ENCODE measurements around the gene MGAT4D.
"Not testable (repeated sequence)": the region's sequence is repeated elsewhere in the genome, so short reads cannot be mapped to it uniquely, and the experiment has no call there.

Gene MGAT4D

DNA sequence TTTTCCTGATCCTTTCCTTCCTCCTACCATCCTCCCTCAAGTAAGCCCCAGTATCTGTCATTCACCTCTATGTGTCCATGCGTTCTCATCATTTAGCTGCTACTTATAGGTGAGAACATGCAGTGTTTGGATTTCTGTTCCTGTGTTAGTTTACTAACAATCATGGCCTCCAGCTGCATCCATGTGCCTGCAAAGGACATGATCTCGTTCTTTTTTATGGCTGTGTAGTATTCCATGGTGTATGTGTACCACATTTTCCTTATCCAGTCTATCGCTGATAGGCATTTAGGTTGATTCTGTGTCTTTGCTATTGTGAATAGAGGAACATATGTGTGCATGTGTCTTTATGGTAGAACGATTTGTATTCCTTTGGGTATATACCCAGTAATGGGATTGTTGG lies 53.7 kb downstream of the MGAT4D start:
- not testable (repeated sequence) for FAIRE-seq; DNase-seq (ENCODE audit: insufficient read length, low spot score)

- no peak for FAIRE-seq
- no peak for DNase-seq (ENCODE audit: insufficient read length, low spot score)
These were observed 58.4 kb downstream of the MGAT4D start for GRCh38 chr4:140439644-140440142.

GRCh38 chr4:140427919-140428471 lies 70.1 kb downstream of the MGAT4D start:
- FAIRE-seq = no peak
- DNase-seq (ENCODE audit: insufficient read length, low spot score) = no peak

DNA sequence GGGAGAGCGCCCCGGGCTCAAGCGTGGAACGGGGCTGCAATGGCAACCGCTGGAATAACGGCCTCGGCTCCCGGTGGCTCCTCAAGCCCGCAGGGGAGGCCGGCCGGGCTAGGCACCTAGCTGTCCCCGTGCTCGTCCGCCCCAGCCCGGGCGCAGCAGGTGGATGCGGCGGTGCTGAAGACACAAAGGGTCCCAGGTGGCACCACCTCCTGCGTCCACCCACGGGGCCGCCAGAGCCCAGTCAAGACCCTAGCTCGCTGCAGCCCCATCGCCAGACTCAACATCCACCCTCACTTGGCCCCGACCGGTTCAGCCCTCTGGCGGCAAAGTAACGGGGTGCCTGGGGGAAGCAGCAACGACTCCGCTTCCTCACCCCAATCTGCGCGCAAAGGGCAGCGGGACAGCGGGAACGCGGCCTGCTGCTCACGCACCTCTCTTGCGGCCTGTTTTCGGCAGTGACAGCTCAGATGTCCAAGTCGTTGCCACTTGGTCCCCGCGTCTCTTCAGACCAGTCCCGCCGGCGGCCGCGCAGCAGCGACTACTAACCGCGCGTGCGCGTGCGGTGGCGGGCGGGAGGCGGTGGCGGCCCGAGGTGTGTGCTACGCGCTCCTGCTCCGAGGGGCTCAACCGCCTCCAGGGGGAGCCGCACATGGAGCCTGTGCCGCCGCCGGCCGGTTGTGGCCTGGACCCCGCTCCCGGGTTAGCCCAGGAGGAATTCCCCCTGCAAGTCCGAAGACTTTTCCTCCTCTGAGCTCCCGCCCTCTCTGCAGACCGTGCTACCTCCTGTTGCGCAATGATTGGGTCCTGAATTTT lies 70.8 kb downstream of the MGAT4D start, which contains the start of gene CLGN:
TSS of gene CLGN (minus strand) at position 543 of the 813 bp plus-strand sequence. CDS start 14,570 bp downstream, outside the sequence.
- FAIRE-seq = no peak

DNA sequence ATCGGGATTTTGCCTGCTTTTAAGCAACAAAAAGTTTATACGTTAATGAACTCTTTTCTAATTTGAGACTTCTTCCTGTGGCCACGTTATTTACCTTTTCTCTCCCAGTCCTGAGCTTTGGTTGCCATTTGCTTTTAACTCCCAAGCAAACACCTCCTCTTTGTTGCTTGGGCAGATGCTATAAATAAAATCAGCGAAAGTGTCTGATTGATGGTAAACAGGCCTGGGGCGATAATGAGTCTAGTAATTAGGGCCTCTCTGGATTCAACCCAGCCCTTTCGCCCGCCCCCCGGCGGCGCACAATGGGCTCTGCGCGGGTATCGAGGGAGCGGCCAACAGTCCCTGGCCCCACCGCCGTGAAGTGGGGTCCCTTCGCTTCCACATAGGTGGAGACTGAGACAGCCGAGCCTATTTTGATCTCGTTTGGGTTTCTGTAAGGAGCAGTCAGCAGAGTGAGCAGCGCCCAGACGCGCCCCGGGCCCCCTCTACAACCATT lies 71.4 kb downstream of the MGAT4D start:
- no peak for FAIRE-seq
- DNase-seq (ENCODE audit: insufficient read length, low spot score) = no peak

More for the DNA sequence above, 70.8 kb downstream of the MGAT4D start, which contains the start of gene CLGN:
- peak; percentile 38 for DNase-seq (ENCODE audit: insufficient read length, low spot score)

- DNase-seq (ENCODE audit: insufficient read length, low spot score) (no peak), FAIRE-seq (no peak)
These were observed 75.0 kb downstream of the MGAT4D start for GRCh38 chr4:140423106-140423505.

GRCh38 chr4:140413130-140413969 lies 84.7 kb downstream of the MGAT4D start:
- FAIRE-seq; DNase-seq (ENCODE audit: insufficient read length, low spot score): not testable (repeated sequence)

- DNase-seq (ENCODE audit: insufficient read length, low spot score) (no peak), FAIRE-seq (no peak)
These were observed 89.1 kb downstream of the MGAT4D start for GRCh38 chr4:140408974-140409373.

GRCh38 chr4:140406292-140406691 lies 91.8 kb downstream of the MGAT4D start:
- FAIRE-seq = no peak
- no peak for DNase-seq (ENCODE audit: insufficient read length, low spot score)

GRCh38 chr4:140400111-140400510 lies 98.0 kb downstream of the MGAT4D start:
- FAIRE-seq (no peak), DNase-seq (ENCODE audit: insufficient read length, low spot score) (no peak)

DNA sequence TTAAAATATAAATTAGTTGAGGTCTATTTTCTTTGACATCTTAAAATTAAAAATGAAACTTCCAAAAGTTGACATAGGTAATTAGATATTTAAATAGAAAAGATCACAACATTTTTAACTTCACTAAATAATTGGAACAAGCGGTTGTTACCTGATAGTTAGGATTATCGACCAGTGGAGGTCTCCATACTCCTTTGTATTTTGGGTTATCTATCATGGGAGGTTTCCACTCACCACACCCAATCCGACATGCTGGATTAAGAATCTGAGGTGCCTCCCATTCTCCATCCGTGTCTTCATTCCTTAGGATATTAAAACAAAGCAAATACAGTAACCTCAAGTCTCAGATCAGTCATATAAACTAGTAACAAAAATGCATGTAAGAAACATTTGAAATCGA lies 102.4 kb downstream of the MGAT4D start:
- DNase-seq (ENCODE audit: insufficient read length, low spot score) (no peak), FAIRE-seq (no peak)
